PFSK-1 (cell line): ENCODE data around the gene TBC1D32.

Source experiments
- POLR2AphosphoS5 ChIP-seq: IDR thresholded peaks from 2 replicates; pipeline ENCODE4 v1.6.1; 2012; ENCODE audit warnings: low read depth, mild to moderate bottlenecking, control low read depth, low read length, moderate library complexity
- TAF1 ChIP-seq: IDR thresholded peaks from 2 replicates; pipeline ENCODE4 v1.6.1; 2012; ENCODE audit warnings: low read length, control low read depth, borderline replicate concordance; ENCODE audit not compliant: insufficient read depth

DNA sequence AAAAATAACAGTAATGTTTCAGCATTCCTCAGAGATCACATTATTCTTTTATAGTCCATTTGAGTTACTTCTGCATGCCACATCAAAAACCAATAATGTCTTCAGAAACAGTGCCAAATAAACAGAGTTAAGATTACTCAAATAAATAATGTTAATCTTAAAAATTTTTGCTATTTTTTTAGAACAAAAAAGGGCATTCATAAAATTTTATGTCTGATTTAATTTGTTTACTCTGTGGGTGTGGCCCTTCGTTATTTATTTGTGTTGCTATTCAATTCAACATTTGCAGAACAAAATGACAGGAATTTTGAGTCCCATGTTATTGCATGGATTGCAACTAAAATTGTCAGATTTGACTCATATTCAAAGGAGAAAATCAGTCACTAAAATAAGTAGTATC lies 18.7 kb upstream of the TBC1D32 start:
- TF ChIP-seq POLR2AphosphoS5 (no peak), TAF1 (no peak)
